RWPE2 (cell line): ENCODE measurements around the gene SKAP2.

Source experiments
- ATAC-seq: fragments of 200-7000 bp; cut with Tn5 transposase; 3 replicates; pipeline ENCODE4 v1.9.1; 2021; ENCODE audit warnings: low read depth
- DNase-seq: peaks from one replicate; pipeline ENCODE4 v3.0.0-alpha.2; 2020; ENCODE audit warnings: low spot score
- H3K27ac ChIP-seq: fragments of 450-650 bp; 2 replicates; pipeline ENCODE4 v1.5.1; 2017; ENCODE audit warnings: mild to moderate bottlenecking; ENCODE audit not compliant: poor library complexity, severe bottlenecking
- H3K27me3 ChIP-seq: fragments of 250-450 bp; sonication (Bioruptor Pico); 2 replicates; pipeline ENCODE4 v1.5.1; 2021; ENCODE audit warnings: mild to moderate bottlenecking, moderate library complexity; ENCODE audit not compliant: insufficient read depth, poor library complexity, severe bottlenecking
- H3K36me3 ChIP-seq: fragments of 250-450 bp; sonication (Bioruptor Pico); 2 replicates; pipeline ENCODE4 v1.5.1; 2020; ENCODE audit warnings: low read depth, mild to moderate bottlenecking, moderate library complexity
- H3K4me1 ChIP-seq: fragments of 250-450 bp; sonication (Bioruptor Pico); 2 replicates; pipeline ENCODE4 v1.5.1; 2021; ENCODE audit warnings: mild to moderate bottlenecking, moderate library complexity; ENCODE audit not compliant: insufficient read depth, poor library complexity, severe bottlenecking
- H3K4me3 ChIP-seq: fragments of 250-450 bp; sonication (Bioruptor Pico); 2 replicates; pipeline ENCODE4 v1.5.1; 2021; ENCODE audit warnings: mild to moderate bottlenecking, moderate library complexity; ENCODE audit not compliant: severe bottlenecking
- H3K9me3 ChIP-seq: fragments of 250-450 bp; sonication (Bioruptor Pico); 2 replicates; pipeline ENCODE4 v1.5.1; 2021; ENCODE audit warnings: mild to moderate bottlenecking, moderate library complexity; ENCODE audit not compliant: severe bottlenecking
- CTCF ChIP-seq: fragments of 450-650 bp; IDR thresholded peaks from one replicate; pipeline ENCODE4 v1.5.1; 2017; ENCODE audit warnings: mild to moderate bottlenecking, moderate library complexity; ENCODE audit not compliant: poor library complexity, severe bottlenecking

SKAP2 gene

DNA sequence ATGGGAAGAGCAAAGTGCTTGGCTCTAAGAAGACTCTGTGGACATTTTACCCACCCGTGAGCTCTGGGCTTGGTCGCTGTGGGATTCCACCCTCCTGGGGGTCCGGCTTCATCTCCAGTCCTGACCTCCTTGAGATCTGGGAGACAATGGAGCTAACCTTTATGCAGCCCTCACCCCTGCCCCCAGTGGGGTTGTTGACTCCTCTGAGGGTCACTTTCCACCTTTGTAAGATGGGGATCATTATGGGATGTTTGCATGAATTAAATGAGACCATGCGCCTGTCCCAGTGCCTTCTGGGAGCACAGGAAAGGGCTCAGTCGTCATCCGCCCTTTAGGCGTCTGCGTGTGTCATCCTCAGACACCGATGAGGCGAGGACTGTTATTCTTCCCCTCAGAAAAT is 237.2 kb downstream of the SKAP2 start:
- H3K4me1 ChIP-seq = no peaks in the 10 kb centered on the region
- H3K9me3 ChIP-seq = no peaks in the 10 kb centered on the region
- no peak overlapping the region for H3K4me3 ChIP-seq
- no peaks in the 10 kb centered on the region for H3K27me3 ChIP-seq
- no peaks in the 10 kb centered on the region for H3K36me3 ChIP-seq
- H3K27ac ChIP-seq = no peak overlapping the region
- ATAC-seq = no peak
- no peak for TF ChIP-seq CTCF
- no peak for DNase-seq

DNA sequence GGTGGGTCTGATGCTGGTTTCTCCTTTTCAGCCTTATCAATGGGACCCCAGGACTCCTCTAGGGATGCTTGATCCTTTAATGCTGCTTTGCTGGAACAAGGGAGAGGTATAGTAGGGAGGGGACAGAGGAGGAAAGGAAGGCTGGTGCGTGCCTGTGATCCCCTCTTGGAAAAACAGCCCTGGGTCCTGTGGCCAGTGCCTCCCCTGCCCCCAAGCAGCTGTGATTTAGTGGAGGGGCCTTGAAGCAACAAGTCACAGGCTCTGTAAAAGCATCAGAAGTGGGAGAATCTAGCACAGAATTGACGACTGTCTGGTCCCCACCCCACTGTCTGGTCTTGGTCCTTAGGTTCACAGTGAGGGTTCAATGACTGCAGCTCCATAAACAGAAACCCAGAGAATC is 237.7 kb downstream of the SKAP2 start:
- DNase-seq (no peak), ATAC-seq (no peak)
- no peaks in the 10 kb centered on the region for H3K4me1 ChIP-seq
- no peak overlapping the region for H3K4me3 ChIP-seq
- H3K27ac ChIP-seq = no peak overlapping the region
- no peaks in the 10 kb centered on the region for H3K27me3 ChIP-seq
- no peaks in the 10 kb centered on the region for H3K36me3 ChIP-seq
- no peak for TF ChIP-seq CTCF
- H3K9me3 ChIP-seq = no peaks in the 10 kb centered on the region

- no peaks in the 10 kb centered on the region for H3K4me1 ChIP-seq
- H3K36me3 ChIP-seq = no peaks in the 10 kb centered on the region
- no peaks in the 10 kb centered on the region for H3K9me3 ChIP-seq
- no peak overlapping the region for H3K4me3 ChIP-seq
- ATAC-seq (no peak), DNase-seq (no peak)
- no peak overlapping the region for H3K27ac ChIP-seq
- no peaks in the 10 kb centered on the region for H3K27me3 ChIP-seq
- no peak for TF ChIP-seq CTCF
Measured at GRCh38 chr7:26626156-26626555, 238.2 kb downstream of the SKAP2 start.

GRCh38 chr7:26625286-26625685 is 239.1 kb downstream of the SKAP2 start:
- Histone ChIP-seq H3K27me3 (no peaks in the 10 kb centered on the region), H3K4me3 (no peak overlapping the region), H3K36me3 (no peaks in the 10 kb centered on the region)

GRCh38 chr7:26624839-26625238 is 239.6 kb downstream of the SKAP2 start:
- no peak overlapping the region for H3K4me3 ChIP-seq
- TF ChIP-seq CTCF = no peak
- DNase-seq (no peak), ATAC-seq (no peak)
- H3K9me3 ChIP-seq = no peaks in the 10 kb centered on the region
- H3K4me1 ChIP-seq = no peaks in the 10 kb centered on the region
- H3K36me3 ChIP-seq = no peaks in the 10 kb centered on the region
- no peak overlapping the region for H3K27ac ChIP-seq
- no peaks in the 10 kb centered on the region for H3K27me3 ChIP-seq

More at GRCh38 chr7:26625286-26625685, 239.1 kb downstream of the SKAP2 start:
- Histone ChIP-seq H3K27ac (no peak overlapping the region), H3K4me1 (no peaks in the 10 kb centered on the region), H3K9me3 (no peaks in the 10 kb centered on the region)
- no peak for TF ChIP-seq CTCF
- no peak for DNase-seq
- ATAC-seq = no peak
